ENCODE results near the gene CD3E.
"Not testable (repeated sequence)": the region's sequence is repeated elsewhere in the genome, so short reads cannot be mapped to it uniquely, and the experiment has no call there.

CD3E gene

DNA sequence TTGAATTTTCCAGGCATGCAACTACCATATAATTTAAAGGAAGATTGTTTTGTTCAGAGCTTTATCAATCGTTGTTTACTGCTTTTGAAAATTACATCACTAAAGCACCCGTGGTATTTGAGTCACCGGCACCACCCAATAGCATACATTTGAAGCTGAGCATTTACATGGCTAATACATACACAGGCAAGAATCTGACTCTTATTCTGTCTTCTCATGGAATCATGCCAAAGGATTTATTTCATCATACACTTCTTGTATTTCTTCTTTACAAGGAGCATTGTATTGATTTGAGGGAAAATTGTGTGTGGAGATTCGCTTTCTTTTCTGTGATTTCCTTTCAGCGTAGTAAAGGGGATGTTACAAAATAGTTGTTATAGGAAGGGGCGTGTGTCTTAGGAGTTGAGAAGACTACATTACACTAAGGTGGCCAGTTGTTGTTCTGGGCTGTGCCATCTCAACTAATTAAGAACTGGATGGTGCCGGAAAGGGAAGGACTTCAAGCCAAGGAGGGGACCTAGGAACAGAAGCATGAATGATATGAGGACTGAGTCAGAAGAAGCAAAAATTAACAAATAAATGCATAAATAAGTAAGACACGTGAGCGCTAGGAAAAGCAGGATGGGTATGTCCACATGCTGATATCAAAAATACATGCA is 12.9 kb upstream of the CD3E start:
- DNase-seq: peak in 1 of 2 donors; percentile 20

DNA sequence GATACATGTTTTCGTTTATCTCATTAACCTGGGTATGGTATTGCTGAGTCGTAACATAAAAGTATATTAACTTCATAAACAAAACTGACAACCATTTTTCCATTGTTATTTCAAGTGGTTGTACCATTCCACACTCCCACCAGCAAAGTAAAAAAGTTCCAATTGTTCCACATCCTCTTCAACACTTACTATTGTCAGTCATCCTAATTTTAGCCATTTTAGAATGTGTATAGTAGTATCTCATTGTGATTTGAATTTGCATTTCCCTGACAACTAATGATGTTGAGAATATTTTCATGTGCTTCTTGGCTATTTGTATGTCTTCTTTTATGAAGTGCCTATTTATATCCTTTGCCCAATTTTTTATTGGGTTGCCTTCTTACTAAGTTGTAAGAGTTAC is 10.5 kb upstream of the CD3E start:
- DNase-seq: no peak

DNA sequence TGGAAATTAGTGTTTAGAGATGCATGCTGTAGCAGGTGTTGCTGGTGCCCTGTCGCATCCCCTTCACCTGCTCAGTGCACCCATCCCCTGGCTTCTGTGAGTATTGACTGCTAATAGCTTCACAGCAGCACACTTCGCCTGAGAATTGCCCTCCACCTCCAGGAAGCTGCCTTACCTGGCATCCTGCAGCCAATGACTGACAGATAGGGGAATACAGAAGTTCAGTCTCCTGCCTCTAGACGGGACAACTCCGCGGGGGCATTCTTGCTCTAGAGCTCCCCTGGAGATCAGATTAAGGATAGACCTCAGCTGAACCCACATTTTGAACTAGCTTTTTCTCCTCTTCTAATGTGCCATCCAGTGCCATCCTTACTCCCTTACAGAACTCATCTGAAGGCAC is 9.3 kb upstream of the CD3E start:
- no peak for DNase-seq

DNA sequence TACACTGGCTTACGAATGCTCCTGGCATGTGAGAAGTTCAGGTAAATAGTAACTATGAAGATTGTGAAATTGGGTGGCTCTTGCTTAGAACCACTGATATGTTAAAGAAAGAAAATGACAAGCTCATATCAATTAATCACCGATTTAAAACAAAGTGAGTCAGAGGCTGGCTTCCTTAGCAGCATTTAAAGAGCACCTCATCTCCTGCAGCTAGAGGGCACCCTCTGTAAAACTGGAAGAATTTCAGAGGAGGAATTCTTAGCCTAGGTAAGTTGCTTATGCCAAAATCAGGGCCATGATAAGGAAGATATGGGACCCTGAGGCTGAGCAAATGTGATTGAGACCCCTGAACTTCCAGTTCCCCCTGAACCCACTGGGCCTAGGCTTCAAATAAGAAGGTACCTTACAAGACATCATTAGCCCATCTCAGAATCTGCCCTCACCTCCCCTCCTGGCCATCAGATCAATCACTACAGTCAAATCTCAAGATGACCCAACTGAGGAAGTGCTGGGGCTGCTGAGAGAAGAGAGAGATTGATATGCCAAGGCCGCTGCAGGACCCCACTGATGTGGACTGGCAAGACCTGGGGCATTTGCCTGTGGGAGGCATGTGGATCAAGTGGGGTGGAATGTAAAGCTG is 8.6 kb upstream of the CD3E start:
- peak; percentile 43 to 73 for DNase-seq

DNA sequence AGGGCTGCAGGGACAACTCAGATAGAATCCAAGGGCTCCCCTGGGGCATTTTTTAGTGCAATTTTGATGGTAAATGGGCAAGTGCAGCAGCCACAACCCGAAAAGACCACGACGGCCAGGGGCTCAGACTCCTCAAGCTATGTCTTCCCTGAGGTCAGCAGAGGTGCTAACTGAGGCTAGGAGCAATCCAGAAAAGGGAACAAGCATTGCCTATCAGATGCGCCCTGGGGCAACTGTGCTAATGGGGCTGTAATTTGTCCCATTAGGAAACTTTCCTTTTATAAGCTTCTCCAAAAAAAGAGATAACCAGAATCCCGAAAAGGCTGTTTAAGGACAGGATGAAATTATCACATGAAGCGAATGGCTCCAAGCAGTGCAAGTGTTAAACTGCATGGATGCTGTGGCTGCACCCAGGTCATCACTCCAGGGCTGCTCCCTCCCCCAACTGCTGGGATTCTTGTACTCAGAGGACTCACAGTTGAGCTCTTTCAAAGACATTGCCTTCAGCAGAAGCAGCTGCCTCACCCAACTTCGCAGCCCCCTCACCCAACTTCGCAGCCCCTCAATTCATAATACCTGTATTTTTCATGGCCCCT is 2.8 kb upstream of the CD3E start:
- no peak for DNase-seq

DNA sequence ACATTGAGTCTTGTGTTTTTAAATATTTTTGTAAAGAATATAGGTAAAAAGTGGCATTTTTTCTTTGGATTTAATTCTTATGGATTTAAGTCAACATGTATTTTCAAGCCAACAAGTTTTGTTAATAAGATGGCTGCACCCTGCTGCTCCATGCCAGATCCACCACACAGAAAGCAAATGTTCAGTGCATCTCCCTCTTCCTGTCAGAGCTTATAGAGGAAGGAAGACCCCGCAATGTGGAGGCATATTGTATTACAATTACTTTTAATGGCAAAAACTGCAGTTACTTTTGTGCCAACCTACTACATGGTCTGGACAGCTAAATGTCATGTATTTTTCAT is 333 bp upstream of the CD3E start:
- DNase-seq: no peak

DNA sequence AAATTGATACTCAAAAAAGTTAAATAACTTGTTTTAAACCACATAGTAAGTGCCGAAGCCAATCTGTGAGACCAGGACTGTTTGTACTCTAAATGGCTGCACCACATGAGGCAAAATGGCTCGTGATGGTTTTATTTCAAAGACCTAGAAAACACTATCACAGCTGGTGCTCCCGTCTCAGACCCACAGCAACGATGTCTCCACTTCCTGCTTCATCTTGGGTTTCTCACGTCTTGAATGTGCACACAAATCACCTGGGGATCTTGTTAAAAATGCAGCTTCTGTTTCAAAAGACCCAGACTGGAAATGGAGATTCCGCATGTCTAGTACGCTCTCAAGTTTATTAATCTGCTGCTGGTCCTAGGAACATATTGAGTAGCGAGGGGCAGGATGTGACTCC is 1.2 kb downstream of the CD3E start:
- DNase-seq: peak; percentile 42 to 74

DNA sequence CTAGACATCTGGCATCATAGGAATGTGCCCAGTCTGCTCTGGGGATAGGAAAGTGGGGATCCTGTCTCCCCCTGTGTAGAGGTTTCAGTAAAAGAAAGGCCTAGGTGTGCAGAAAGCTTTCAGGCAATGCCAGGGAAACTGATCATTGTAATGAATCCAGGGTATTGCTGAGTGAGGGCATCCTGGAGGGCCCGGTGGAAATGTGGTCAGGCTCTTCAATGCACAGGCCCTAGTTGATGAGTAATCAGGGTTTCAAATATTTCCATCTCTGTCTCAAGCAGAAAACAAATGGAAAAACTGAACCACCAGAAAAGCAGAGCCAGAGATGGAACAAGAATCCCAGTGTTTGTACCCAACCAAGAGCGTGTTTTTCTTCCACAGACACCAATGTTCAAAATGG is 2.0 kb downstream of the CD3E start:
- DNase-seq: no peak

DNA sequence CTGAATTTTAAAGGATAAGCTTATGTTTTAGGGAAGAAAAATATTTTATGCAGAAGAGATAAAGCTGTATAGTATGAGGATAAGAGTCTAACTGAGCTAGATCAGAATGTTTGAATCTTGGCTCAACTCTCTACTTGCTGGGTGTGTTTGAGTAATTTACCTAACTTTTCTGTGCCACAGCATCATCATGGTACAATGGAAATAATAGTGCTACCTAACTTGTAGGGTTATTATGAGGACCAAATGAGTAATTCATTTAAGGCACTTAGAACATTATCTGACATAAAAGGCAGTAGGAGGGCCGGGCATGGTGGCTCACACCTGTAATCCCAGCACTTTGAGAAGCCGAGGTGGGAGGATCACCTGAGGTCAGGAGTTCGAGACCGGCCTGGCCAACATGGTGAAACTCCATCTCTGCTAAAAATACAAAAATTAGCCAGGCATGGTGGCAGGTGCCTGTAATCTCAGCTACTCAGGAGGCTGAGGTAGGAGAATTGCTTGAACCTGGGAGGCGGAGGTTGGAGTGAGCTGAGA is 4.5 kb downstream of the CD3E start:
- not testable (repeated sequence) for DNase-seq

DNA sequence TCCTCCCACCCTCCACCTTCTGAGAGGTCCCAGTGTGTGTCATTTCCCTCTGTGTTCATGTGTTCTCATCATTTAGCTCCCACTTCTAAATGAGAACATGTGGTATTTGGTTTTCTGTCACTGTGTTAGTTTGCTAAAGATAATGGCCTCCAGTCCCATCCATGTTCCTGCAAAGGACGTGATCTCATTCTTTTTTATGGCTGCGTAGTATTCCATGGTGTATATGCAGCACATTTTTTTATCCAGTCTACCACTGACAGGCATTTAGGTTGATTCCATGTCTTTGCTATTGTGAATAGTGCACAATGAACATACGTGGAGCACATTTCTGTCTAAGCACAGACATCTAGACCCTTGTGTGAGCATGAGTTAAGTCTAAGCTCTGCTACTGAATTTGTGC is 5.7 kb downstream of the CD3E start:
- DNase-seq: no peak

DNA sequence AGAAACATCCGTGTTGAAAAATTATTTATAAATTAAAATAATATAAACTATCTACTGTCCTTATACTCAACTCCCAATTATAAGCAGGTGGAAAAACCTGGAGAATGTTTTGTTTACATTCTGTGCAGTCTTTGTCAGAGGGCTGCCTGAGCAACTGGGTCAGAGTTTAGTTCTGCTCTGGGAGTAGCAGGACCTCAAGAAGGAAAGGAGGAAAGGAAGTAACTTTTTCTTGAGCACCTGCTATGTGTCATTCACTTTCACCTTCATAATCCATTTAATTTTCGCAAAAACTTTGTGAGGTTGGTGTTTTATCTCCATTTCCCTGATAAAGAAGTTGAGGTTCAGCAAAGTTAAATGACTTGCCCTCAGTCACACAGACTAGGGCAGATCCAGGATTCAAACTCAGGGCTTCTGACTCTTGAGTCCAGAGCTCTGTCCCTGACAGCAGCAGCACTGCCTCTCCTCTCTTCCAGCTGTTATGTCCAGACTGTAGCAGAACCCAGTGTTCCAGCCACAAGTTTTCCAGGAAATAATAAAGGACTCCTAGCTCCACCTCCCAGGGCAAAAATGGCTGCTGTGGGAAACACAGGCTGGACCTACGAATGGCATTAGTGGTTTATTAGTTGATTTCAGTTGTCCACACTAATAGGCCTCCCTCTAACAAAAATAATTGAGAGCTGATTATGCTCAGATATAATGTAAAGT is 6.4 kb downstream of the CD3E start:
- DNase-seq: no peak

DNA sequence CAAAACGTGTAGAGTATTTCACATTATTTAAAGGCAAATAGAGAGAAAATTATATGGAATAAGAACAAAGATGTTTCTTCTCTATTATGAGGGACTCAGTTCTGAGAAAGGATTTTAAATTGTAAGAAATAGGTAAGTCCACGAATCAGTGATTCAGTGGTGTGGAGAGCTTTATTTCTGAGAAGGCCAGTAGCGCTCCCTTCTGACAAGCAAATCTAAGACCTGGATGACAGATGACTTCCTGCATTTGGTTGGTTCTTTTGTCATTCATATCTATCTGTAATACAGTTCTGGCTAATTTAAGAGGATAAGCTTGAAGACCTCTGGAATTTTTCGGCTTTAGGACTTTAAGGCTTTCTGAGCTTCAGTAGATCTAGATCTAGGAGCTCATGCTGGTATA is 7.0 kb downstream of the CD3E start:
- DNase-seq: peak in 1 of 2 donors; percentile 49

DNA sequence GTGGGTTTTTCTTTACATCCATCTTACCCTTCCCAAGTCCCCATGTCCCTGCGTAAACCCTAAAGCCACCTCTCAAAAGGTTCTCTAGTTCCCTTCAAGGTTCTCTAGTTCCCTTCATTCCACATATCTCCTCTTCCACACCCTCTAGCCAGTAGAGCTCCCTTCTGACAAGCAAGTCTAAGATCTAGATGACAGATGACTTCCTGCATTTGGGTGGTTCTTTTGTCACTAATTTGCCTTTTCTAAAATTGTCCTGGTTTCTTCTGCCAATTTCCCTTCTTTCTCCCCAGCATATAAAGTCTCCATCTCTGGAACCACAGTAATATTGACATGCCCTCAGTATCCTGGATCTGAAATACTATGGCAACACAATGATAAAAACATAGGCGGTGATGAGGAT is 7.8 kb downstream of the CD3E start:
- no peak for DNase-seq

DNA sequence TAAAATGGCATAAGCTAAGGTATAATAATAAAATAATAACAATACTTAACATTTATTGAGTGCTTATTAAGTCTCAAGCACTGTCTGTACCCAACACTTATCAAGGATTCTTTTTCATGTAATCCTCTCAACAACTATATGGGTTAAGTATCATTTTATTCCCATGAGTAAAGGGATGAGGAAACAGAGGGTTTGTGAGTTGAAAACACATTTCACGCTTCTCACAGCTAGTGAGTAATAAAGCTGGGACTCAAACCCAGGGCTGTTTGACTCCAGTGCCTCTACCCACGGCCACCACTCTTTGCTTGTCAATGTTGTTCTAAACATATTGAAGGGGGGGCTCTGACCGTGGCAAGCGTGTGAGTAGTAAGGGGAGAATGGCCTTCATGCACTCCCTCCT is 8.7 kb downstream of the CD3E start:
- DNase-seq: no peak

DNA sequence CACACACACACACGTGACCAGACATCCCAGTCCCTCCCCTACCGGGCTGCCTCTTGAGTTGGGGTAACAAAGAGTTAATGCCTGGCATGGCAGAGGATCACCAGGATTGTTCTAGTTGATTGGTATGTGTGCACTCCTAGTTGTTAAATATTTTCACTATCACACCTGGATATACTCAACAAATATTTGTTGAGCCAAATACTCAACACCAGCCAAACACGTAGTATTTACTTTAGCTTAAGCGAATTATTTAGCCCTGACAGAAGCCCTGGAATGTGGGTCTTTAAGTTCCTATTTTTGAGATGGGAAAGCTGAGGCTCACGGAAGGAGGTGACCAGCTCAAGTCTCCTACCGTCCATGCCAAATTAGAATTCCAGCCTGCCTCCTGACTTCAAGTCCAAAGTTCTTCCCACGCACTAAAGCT is 10.5 kb downstream of the CD3E start:
- no peak for DNase-seq

DNA sequence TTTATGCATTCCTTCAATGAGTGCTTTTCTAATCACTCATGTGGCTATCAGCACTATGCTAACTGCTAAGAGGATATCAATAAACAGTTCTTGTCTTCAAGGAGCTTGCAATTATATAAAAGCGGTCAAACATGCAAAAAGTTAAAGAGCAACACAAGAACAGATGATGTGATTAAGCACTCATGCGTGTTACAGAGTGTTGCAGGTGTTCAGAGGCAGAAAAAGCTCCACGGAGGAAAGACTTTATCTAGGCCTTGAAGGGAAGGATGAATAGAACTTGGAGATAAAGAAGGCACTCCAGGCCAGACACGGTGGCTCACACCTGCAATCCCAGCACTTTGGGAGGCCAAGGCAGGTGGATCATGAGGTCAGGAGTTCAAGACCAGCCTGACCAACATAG is 13.6 kb downstream of the CD3E start:
- DNase-seq: no peak

DNA sequence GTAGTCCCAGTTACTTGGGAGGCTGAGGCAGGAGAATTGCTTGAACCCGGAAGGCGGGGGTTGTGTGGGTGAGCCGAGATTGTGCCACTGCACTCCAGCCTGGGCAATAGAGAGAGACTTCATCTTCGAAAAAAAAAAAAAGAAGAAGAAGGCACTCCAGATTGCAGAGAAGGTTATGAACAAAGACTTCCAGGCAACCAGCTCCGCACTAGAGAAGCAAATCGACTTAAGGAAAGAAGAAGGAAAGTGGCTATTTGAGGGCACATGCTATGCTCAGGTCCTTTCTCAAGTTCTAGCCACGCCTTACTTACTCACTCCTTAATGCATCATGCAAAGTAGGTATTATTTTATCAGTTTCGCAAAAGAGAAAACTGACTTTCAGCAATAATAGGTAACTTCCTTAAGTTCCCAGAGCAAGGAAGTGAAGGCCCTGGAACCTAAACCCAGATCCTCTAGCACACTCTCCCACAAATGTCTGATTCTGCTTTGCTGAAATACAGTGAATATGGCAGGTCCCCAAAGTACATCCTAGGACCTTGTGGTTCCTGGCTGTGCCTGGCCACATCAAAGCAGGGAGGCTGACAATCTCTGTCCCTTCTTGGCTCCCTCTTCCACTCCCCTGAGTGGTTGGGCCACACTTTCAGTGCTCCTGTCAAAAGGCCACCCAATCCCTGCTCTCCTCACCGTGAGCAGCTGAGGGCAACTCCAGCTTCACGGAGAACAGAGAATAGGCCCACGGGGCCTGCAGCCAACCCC is 14.2 kb downstream of the CD3E start:
- no peak for DNase-seq

DNA sequence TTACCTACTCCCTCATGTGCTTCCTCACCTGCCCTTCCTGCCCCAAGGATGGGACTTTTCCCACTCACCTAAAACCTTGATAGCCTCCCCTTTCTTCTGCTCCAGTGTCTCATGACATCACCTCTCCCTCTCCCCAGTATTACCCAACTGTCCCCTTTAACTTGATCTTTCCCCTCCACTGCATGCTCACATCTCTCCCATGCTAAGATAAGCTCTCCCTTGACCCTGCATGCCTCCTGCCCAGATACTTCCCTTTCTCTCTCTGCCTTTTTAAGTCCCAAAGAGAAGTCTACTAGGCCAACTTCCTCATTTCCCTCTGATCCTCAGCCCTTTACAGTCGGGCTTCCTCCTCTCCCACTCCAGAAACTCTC is 14.8 kb downstream of the CD3E start:
- no peak for DNase-seq

DNA sequence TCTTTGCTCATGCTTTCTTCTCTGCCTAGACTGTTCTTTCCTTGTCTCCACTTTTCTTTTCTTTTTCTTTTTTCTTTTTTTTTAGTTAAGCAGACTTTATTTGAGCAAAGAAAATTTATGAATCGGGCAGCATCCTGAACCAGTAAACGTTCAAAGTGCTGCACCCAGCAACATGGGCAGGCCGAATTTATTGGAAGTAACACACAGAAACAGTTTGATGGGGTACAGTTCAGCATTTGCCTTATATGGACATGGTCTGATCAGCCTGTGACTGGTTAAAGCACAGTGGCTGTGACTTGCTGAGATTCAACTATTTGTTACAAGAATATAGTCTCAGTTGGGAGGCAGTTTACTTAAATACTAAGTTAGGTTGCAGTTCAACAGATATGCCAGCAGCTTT is 16.0 kb downstream of the CD3E start:
- DNase-seq: no peak

DNA sequence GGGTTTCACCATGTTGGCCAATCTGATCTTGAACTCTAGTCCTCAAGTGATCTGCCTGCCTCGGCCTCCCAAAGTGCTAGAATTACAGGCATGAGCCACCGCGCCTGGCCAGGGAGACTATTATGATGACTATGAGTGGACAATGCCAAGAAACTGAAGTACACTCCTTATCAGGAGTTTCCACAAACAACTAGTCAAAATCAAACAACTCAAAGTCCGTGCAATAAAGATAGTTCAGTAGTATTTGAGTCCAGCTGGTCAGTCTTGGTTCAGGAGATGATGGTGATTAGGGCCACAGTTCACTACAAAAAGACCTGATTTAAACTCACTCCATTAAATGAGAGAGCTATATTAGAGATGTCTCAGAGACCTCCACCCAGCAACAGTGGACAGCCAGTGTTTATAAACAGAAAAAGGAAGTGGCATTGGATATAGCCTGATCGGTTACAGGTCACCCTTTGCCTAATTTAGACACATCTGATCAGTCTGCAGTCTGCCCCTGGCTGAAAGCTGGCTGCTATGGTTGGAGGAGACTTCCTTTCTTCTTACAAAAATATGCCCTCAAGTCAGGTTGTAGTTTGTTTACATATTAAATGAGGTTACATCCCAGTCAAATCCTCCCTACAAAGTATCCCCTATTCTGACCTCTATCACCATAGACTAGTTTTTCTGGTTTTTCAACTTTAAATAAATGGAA is 17.0 kb downstream of the CD3E start:
- DNase-seq: no peak

DNA sequence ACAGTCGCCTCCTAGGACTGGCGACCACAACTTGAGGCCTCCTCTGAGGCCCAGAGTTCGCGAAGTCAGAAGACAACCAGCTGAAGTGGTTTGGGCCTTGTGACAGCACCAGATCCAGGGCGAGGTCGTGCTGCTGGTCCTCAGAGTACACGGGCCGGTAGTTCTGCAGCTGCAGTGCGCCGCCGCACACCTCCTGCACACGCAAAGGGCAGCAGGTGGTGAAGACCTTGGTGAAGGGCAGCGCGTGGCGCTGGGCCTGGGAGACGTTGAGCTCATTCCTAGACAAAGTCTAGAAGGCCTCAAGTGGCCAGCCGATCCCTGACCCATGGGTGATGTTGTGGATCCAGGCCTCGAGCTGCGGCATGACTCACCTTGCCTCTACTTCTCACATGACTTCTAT is 18.2 kb downstream of the CD3E start:
- DNase-seq: no peak

DNA sequence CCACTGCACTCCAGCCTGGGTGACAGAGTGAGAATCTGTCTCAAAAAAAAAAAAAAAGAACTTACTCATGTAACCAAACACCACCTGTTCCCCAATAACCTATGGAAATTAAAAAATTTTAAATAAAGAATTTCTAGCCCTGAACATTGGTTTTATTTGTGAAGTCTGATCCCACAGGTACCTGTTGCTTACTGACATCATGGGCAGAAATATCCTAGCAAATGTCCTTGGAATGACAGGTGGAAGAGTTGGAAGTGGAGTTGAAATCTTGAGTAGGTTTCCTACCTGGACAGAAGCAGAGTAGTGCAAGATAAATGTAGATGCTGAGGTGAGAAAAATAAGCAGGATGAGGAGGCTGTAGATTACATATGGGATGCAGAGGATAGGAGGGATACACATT is 20.8 kb downstream of the CD3E start:
- DNase-seq: no peak

DNA sequence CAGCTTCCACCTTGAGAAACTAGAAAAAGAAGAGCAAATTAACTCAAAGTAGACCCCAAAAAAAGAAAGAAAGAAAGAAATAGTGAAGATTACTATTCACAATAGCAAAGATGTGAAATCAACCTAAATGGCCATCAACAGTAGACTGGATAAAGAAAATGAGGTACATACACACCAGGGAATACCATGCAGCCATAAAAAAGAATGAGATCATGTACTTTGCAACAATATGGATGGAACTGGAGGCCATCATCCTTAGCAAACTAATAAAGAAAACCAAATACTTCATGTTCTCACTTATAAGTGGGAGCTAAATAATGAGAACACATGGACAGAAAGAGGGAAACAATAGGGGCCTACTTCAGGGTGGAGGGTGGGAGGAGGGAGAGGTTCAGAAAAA is 24.2 kb downstream of the CD3E start:
- DNase-seq: no peak

Data from CD4-positive, alpha-beta T cell treated with Interferon alpha-2 for 1 hour (primary cell).